Mammary epithelial cell (primary cell): ENCODE data around the gene ZNF726.
"Not testable (repeated sequence)": the region's sequence is repeated elsewhere in the genome, so short reads cannot be mapped to it uniquely, and the experiment has no call there.

Experiments
- CTCF ChIP-seq, 2 donors: IDR thresholded peaks in 1 of 2; conservative IDR thresholded peaks in 1 of 2; 2 replicates each; pipeline ENCODE4 v1.5.1; 2011 to 2012; ENCODE audit warnings: inconsistent platforms in 2 of 2, low read length in 2 of 2, mild to moderate bottlenecking in 2 of 2, control low read depth in 1 of 2, low read depth in 1 of 2; ENCODE audit not compliant: insufficient read depth in 1 of 2; ENCODE audit errors: extremely low read depth in 1 of 2
- EZH2 ChIP-seq: IDR thresholded peaks from 2 replicates; pipeline ENCODE4 v1.6.1; 2012; ENCODE audit warnings: low read length, inconsistent platforms, borderline replicate concordance

GRCh38 chr19:23963396-23963795 is 48.7 kb downstream of the ZNF726 start:
- TF ChIP-seq CTCF (conservative IDR thresholded peaks at IDR 0.05 in 1 of 2, IDR thresholded peaks at IDR 0.05 in 1 of 2; ENCODE audit: extremely low read depth in 1 of 2, insufficient read depth in 1 of 2, low read depth in 1 of 2, low read length in 2 of 2); EZH2: not testable (repeated sequence)
